ENCODE measurements around the gene C2CD2.

C2CD2 gene

GRCh38 chr21:41864311-41865001 is 89.4 kb downstream of the C2CD2 start:
- no peak for DNase-seq (ENCODE audit: low read depth)
- TF ChIP-seq CTCF (IDR thresholded peaks at IDR 0.05; ENCODE audit: insufficient read depth, low read depth, low read length, missing control alignments) = no peak
- H3K4me3 ChIP-seq (ENCODE audit: low read length) = no peak overlapping the region

GRCh38 chr21:41863439-41863740 is 90.4 kb downstream of the C2CD2 start:
- no peak overlapping the region for H3K4me3 ChIP-seq (ENCODE audit: low read length)
- TF ChIP-seq CTCF (IDR thresholded peaks at IDR 0.05; ENCODE audit: insufficient read depth, low read depth, low read length, missing control alignments) = no peak

GRCh38 chr21:41861987-41862386 is 91.8 kb downstream of the C2CD2 start:
- DNase-seq (ENCODE audit: low read depth) = no peak
- TF ChIP-seq CTCF (IDR thresholded peaks at IDR 0.05; ENCODE audit: insufficient read depth, low read depth, low read length, missing control alignments) = no peak

More at GRCh38 chr21:41863439-41863740, 90.4 kb downstream of the C2CD2 start:
- no peak for DNase-seq (ENCODE audit: low read depth)

GRCh38 chr21:41861255-41861654 is 92.6 kb downstream of the C2CD2 start:
- DNase-seq (ENCODE audit: low read depth) = no peak
- no peak for TF ChIP-seq CTCF (IDR thresholded peaks at IDR 0.05; ENCODE audit: insufficient read depth, low read depth, low read length, missing control alignments)
- H3K4me3 ChIP-seq (ENCODE audit: low read length) = no peak overlapping the region

More at GRCh38 chr21:41861987-41862386, 91.8 kb downstream of the C2CD2 start:
- no peak overlapping the region for H3K4me3 ChIP-seq (ENCODE audit: low read length)

GRCh38 chr21:41859297-41859980 is 94.4 kb downstream of the C2CD2 start:
- H3K4me3 ChIP-seq (ENCODE audit: low read length) = no peak overlapping the region
- no peak for DNase-seq (ENCODE audit: low read depth)

GRCh38 chr21:41858466-41859296 is 95.1 kb downstream of the C2CD2 start:
- DNase-seq (ENCODE audit: low read depth) = no peak
- TF ChIP-seq CTCF (IDR thresholded peaks at IDR 0.05; ENCODE audit: insufficient read depth, low read depth, low read length, missing control alignments) = no peak
- H3K4me3 ChIP-seq (ENCODE audit: low read length) = no peak overlapping the region

More at GRCh38 chr21:41859297-41859980, 94.4 kb downstream of the C2CD2 start:
- no peak for TF ChIP-seq CTCF (IDR thresholded peaks at IDR 0.05; ENCODE audit: insufficient read depth, low read depth, low read length, missing control alignments)
